SK-N-SH (cell line): ENCODE measurements around the gene ZG16. TPM values are rescaled to one million over a fixed set of nuclear protein-coding genes. Genes with fewer than 3 reads are reported as not detected.

Experiments
- CTCF ChIA-PET: fragments of 300-600, 350-600 bp; formaldehyde crosslinking; extraction: SDS; loops from one replicate; lab custom pipeline; 2021; lab: Yijun Ruan, JAX
- POLR2A ChIA-PET: fragments of 350-600 bp; sonication (Branson Sonifier 250); formaldehyde crosslinking; extraction: SDS; loops from one replicate; lab custom pipeline; 2020; ENCODE audit warnings: antibody characterized with exemption, inconsistent platforms; lab: Yijun Ruan, JAX
- DNase-seq: peaks from one replicate; pipeline ENCODE4 v3.0.0; 2012
- H2AFZ ChIP-seq: fragments of 200-600 bp; sonication (generic); 2 replicates; pipeline ENCODE4 v1.8.1; 2016; ENCODE audit warnings: antibody characterized with exemption, mild to moderate bottlenecking, low read depth
- H3F3A ChIP-seq: fragments of 200-600 bp; sonication (generic); replicated peaks from 2 replicates; pipeline ENCODE3; 2016; ENCODE audit warnings: antibody characterized with exemption, mild to moderate bottlenecking; ENCODE audit not compliant: insufficient read depth
- H3K27ac ChIP-seq, 2 experiments: fragments of 200-500 bp in 1 of 2; fragments of 200-600 bp in 1 of 2; sonication (Bioruptor generic) in 1 of 2; sonication (generic), shearing (Covaris generic) in 1 of 2; 2 replicates each; pipeline versions ENCODE4 v1.5.1 to v1.6.1; 2014 to 2016; ENCODE audit warnings: low read depth in 2 of 2, inconsistent platforms in 1 of 2, low read length in 1 of 2, mild to moderate bottlenecking in 1 of 2, mixed read lengths in 1 of 2
- H3K27me3 ChIP-seq: fragments of 200-600 bp; sonication (generic), shearing (Covaris generic); 2 replicates; pipeline ENCODE4 v1.6.1; 2016; ENCODE audit warnings: mixed run types; ENCODE audit not compliant: insufficient read depth
- H3K36me3 ChIP-seq, 2 experiments: fragments of 200-500 bp in 1 of 2; fragments of 200-600 bp in 1 of 2; sonication (Bioruptor generic) in 1 of 2; sonication (generic) in 1 of 2; replicated peaks in 1 of 2; 2 replicates each; pipeline versions ENCODE3 to v1.5.1; 2014 to 2016; ENCODE audit warnings: low read length in 1 of 2, mild to moderate bottlenecking in 1 of 2; ENCODE audit not compliant: insufficient read depth in 2 of 2, control insufficient read depth in 1 of 2
- H3K4me1 ChIP-seq, 2 experiments: fragments of 200-500 bp in 1 of 2; fragments of 200-600 bp in 1 of 2; sonication (Bioruptor generic) in 1 of 2; sonication (generic), shearing (Covaris generic) in 1 of 2; 2 replicates each; pipeline versions ENCODE4 v1.5.1 to v1.6.1; 2014 to 2016; ENCODE audit warnings: low read depth in 1 of 2, low read length in 1 of 2, mixed run types in 1 of 2; ENCODE audit not compliant: insufficient read depth in 2 of 2, control insufficient read depth in 1 of 2
- H3K4me2 ChIP-seq: fragments of 200-600 bp; sonication (generic), shearing (Covaris generic); 2 replicates; pipeline ENCODE4 v1.6.1; 2017; ENCODE audit warnings: mixed run types
- H3K4me3 ChIP-seq, 2 experiments: fragments of 200-500 bp in 1 of 2; fragments of 200-600 bp in 1 of 2; sonication (Bioruptor generic) in 1 of 2; sonication (generic), shearing (Covaris generic) in 1 of 2; 2 replicates each; pipeline versions ENCODE4 v1.5.1 to v1.8.1; 2014 to 2016; ENCODE audit warnings: low read depth in 2 of 2, inconsistent platforms in 1 of 2, low read length in 1 of 2, mild to moderate bottlenecking in 1 of 2, mixed read lengths in 1 of 2, moderate library complexity in 1 of 2
- H3K79me2 ChIP-seq: fragments of 200-600 bp; sonication (generic); 2 replicates; pipeline ENCODE4 v1.8.1; 2017; ENCODE audit warnings: mild to moderate bottlenecking; ENCODE audit not compliant: insufficient read depth
- H3K9ac ChIP-seq: fragments of 200-600 bp; sonication (generic); 2 replicates; pipeline ENCODE4 v1.6.1; 2017; ENCODE audit warnings: mixed run types
- H3K9me2 ChIP-seq: fragments of 200-600 bp; sonication (generic); 2 replicates; pipeline ENCODE4 v1.6.1; 2017; ENCODE audit warnings: mixed run types
- H3K9me3 ChIP-seq: fragments of 200-600 bp; sonication (generic); 2 replicates; pipeline ENCODE4 v1.6.1; 2017; ENCODE audit warnings: mixed run types, mild to moderate bottlenecking, moderate library complexity
- H4K20me1 ChIP-seq: fragments of 200-600 bp; sonication (generic); 2 replicates; pipeline ENCODE4 v1.6.1; 2017; ENCODE audit warnings: mild to moderate bottlenecking, mixed run types; ENCODE audit not compliant: insufficient read depth
- CHD2 ChIP-seq: fragments of 150-350 bp; IDR thresholded peaks from 2 replicates; pipeline ENCODE4 v1.6.1; 2018; ENCODE audit warnings: low read length; ENCODE audit not compliant: partially characterized antibody
- EP300 ChIP-seq, 2 experiments: IDR thresholded peaks; 2 replicates each; pipeline versions ENCODE4 v1.4.0 to v1.6.1; 2012; ENCODE audit warnings: borderline replicate concordance in 1 of 2, low read depth in 1 of 2, low read length in 1 of 2
- FOXJ3 ChIP-seq: sonication (generic); formaldehyde crosslinking; IDR thresholded peaks from 2 replicates; pipeline ENCODE4 v1.5.1; 2020; ENCODE audit warnings: mild to moderate bottlenecking, missing genetic modification reagents
- GABPA ChIP-seq: IDR thresholded peaks from 2 replicates; pipeline ENCODE4 v1.4.0; 2012; ENCODE audit warnings: low read depth, mild to moderate bottlenecking
- JUND ChIP-seq: IDR thresholded peaks from 2 replicates; pipeline ENCODE4 v1.4.0; 2012
- MAX ChIP-seq: IDR thresholded peaks from 2 replicates; pipeline ENCODE4 v1.4.0; 2012; ENCODE audit warnings: low read depth
- MEF2A ChIP-seq: IDR thresholded peaks from 2 replicates; pipeline ENCODE4 v1.4.0; 2012; ENCODE audit warnings: low read depth, borderline replicate concordance
- MXI1 ChIP-seq: IDR thresholded peaks from 2 replicates; pipeline ENCODE4 v1.6.1; 2012; ENCODE audit warnings: mild to moderate bottlenecking, low read depth, low read length, improper control_type of control experiment
- NRF1 ChIP-seq: IDR thresholded peaks from 2 replicates; pipeline ENCODE4 v1.6.1; 2012; ENCODE audit warnings: low read depth, mild to moderate bottlenecking, low read length
- RAD21 ChIP-seq: IDR thresholded peaks from 2 replicates; pipeline ENCODE4 v1.6.1; 2012; ENCODE audit warnings: mild to moderate bottlenecking, low read length
- RXRA ChIP-seq: IDR thresholded peaks from 2 replicates; pipeline ENCODE4 v1.4.0; 2012; ENCODE audit warnings: low read depth, mild to moderate bottlenecking, borderline replicate concordance
- SMC3 ChIP-seq: IDR thresholded peaks from 2 replicates; pipeline ENCODE4 v1.6.1; 2012; ENCODE audit warnings: low read depth, low read length, improper control_type of control experiment
- TCF12 ChIP-seq: IDR thresholded peaks from 2 replicates; pipeline ENCODE4 v1.4.0; 2012
- USF1 ChIP-seq: IDR thresholded peaks from 2 replicates; pipeline ENCODE4 v1.4.0; 2012; ENCODE audit warnings: low read depth, borderline replicate concordance
- YY1 ChIP-seq: IDR thresholded peaks from 2 replicates; pipeline ENCODE4 v1.4.0; 2012; ENCODE audit warnings: low read depth, mild to moderate bottlenecking
- WGBS: methylation state at CpG from one replicate; pipeline ENCODE4 v1.1.6; 2017; ENCODE audit warnings: low lambda C conversion rate; 5-methylcytosine and 5-hydroxymethylcytosine counted together
- polyA plus RNA-seq, 3 experiments: library from polyadenylated mRNA; depleted of rRNA; stranded (reverse); fragments of >200 nt; gene quantifications; 2 replicates each; pipeline ENCODE4 v1.2.3, GENCODE V29; 2012
- TF ChIP-seq, protein P1 (sequence below): fragments of 200-600 bp; sonication (generic); IDR thresholded peaks from 2 replicates; pipeline ENCODE4 v1.6.1; 2017; ENCODE audit warnings: antibody characterized with exemption, mild to moderate bottlenecking, moderate library complexity
- TF ChIP-seq, protein P2 (sequence below): IDR thresholded peaks from 2 replicates; pipeline ENCODE4; 2012
- TF ChIP-seq, protein P3 (sequence below): fragments of 150-350 bp; IDR thresholded peaks from 2 replicates; pipeline ENCODE4 v1.6.1; 2017; ENCODE audit warnings: antibody characterized with exemption, low read length, low read depth, borderline replicate concordance

The ZG16 gene
- polyA plus RNA-seq, 1 of the 3 experiments (the other 2 are of a cell fraction), result not detected

GRCh38 chr16:29818082-29818481 is 40.0 kb downstream of the ZG16 start:
- no peak overlapping the region for H3K27ac ChIP-seq
- H3K79me2 ChIP-seq, result peaks cover 88% of the 10 kb centered on the region
- no peaks in the 10 kb centered on the region for H4K20me1 ChIP-seq
- no peak overlapping the region for H3K4me3 ChIP-seq
- H3K36me3 ChIP-seq, result peaks cover 6 to 19% of the 10 kb centered on the region in 2 experiments
- H2AFZ ChIP-seq, result no peak overlapping the region
- no peak overlapping the region for H3K9ac ChIP-seq
- H3K27me3 ChIP-seq, result no peaks in the 10 kb centered on the region
- H3K4me2 ChIP-seq, result peak overlapping the region; percentile 15; the same call in 1 of the 2 replicates
- POLR2A ChIA-PET, result interaction anchor here (0.6 kb wide), 1 partner anchor 258 kb away, joined by 4 read pairs; the partner anchor contains the start of gene PPP4C
- WGBS, result 90% methylated on average over 4 of the region's 4 CpGs
- no peaks in the 10 kb centered on the region for H3K9me3 ChIP-seq
- TF ChIP-seq USF1, result no peak
- no peak for TF ChIP-seq YY1
- TF ChIP-seq MXI1, result no peak
- H3K9me2 ChIP-seq, result no peaks in the 10 kb centered on the region
- no peak for DNase-seq
- H3K4me1 ChIP-seq, result peaks cover 34 to 51% of the 10 kb centered on the region in 2 experiments; a peak in 3 of 4 replicates
- H3F3A ChIP-seq, result peaks cover 43% of the 10 kb centered on the region
- CTCF ChIA-PET, result interaction anchor here (0.9 to 14.0 kb wide), 4 partner anchors 10 to 82 kb away, joined by 3 to 129 read pairs (median 9); partner anchors contain the start of genes ASPHD1 and SEZ6L2

DNA sequence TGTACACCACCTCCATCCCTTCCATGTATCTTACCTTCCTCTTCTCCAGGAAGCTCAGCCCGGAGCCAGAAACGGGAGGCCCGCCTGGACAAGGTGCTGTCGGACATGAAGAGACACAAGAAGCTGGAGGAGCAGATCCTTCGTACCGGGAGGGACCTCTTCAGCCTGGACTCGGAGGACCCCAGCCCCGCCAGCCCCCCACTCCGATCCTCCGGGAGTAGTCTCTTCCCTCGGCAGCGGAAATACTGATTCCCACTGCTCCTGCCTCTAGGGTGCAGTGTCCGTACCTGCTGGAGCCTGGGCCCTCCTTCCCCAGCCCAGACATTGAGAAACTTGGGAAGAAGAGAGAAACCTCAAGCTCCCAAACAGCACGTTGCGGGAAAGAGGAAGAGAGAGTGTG is 41.5 kb downstream of the ZG16 start:
- no peaks in the 10 kb centered on the region for H3K9me2 ChIP-seq
- no peaks in the 10 kb centered on the region for H3K27me3 ChIP-seq
- peaks cover 33 to 41% of the 10 kb centered on the region in 2 experiments; a peak in 3 of 4 replicates for H3K4me1 ChIP-seq
- no peak overlapping the region for H2AFZ ChIP-seq
- ChIA-PET POLR2A (interaction anchor here (0.8 to 1.4 kb wide), 2 partner anchors 8 to 29 kb away, joined by 3 to 4 read pairs; no protein-coding TSS in a partner anchor), CTCF (interaction anchor here (1.1 to 14.0 kb wide), 11 partner anchors 12 to 213 kb away, joined by 3 to 129 read pairs (median 5); partner anchors contain the start of gene KIF22)
- WGBS, result 54% methylated on average over 13 of the region's 15 CpGs
- H3F3A ChIP-seq, result peaks cover 57% of the 10 kb centered on the region
- peaks cover 86% of the 10 kb centered on the region for H3K79me2 ChIP-seq
- peak overlapping the region; percentile 86 for H3K4me2 ChIP-seq
- H3K9me3 ChIP-seq, result no peaks in the 10 kb centered on the region
- H3K27ac ChIP-seq, result peak overlapping the region; percentile 74 to 97; a peak in 2 of 4 replicates
- H3K9ac ChIP-seq, result no peak overlapping the region
- peak; percentile 23; the same call in 1 of the 2 replicates for TF ChIP-seq RAD21
- no peak for TF ChIP-seq SMC3
- TF ChIP-seq MAX, result no peak
- no peak for TF ChIP-seq GABPA
- TF ChIP-seq JUND, result no peak
- TF ChIP-seq FOXJ3, result no peak
- TF ChIP-seq TCF12, result no peak
- no peak for TF ChIP-seq MEF2A
- TF ChIP-seq, protein P1, sequence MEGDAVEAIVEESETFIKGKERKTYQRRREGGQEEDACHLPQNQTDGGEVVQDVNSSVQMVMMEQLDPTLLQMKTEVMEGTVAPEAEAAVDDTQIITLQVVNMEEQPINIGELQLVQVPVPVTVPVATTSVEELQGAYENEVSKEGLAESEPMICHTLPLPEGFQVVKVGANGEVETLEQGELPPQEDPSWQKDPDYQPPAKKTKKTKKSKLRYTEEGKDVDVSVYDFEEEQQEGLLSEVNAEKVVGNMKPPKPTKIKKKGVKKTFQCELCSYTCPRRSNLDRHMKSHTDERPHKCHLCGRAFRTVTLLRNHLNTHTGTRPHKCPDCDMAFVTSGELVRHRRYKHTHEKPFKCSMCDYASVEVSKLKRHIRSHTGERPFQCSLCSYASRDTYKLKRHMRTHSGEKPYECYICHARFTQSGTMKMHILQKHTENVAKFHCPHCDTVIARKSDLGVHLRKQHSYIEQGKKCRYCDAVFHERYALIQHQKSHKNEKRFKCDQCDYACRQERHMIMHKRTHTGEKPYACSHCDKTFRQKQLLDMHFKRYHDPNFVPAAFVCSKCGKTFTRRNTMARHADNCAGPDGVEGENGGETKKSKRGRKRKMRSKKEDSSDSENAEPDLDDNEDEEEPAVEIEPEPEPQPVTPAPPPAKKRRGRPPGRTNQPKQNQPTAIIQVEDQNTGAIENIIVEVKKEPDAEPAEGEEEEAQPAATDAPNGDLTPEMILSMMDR, result peak; percentile 35
- TF ChIP-seq, protein P2, sequence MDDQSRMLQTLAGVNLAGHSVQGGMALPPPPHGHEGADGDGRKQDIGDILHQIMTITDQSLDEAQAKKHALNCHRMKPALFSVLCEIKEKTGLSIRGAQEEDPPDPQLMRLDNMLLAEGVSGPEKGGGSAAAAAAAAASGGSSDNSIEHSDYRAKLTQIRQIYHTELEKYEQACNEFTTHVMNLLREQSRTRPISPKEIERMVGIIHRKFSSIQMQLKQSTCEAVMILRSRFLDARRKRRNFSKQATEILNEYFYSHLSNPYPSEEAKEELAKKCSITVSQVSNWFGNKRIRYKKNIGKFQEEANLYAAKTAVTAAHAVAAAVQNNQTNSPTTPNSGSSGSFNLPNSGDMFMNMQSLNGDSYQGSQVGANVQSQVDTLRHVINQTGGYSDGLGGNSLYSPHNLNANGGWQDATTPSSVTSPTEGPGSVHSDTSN, result no peak
- TF ChIP-seq MXI1, result no peak
- TF ChIP-seq NRF1, result no peak
- TF ChIP-seq EP300 (IDR thresholded peaks at IDR 0.05; ENCODE audit: borderline replicate concordance in 1 of 2, low read depth in 1 of 2, low read length in 1 of 2), result no peak
- TF ChIP-seq CHD2, result no peak
- TF ChIP-seq RXRA, result no peak
- TF ChIP-seq, protein P3, sequence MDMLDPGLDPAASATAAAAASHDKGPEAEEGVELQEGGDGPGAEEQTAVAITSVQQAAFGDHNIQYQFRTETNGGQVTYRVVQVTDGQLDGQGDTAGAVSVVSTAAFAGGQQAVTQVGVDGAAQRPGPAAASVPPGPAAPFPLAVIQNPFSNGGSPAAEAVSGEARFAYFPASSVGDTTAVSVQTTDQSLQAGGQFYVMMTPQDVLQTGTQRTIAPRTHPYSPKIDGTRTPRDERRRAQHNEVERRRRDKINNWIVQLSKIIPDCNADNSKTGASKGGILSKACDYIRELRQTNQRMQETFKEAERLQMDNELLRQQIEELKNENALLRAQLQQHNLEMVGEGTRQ, result no peak
- TF ChIP-seq YY1, result no peak
- no peaks in the 10 kb centered on the region for H4K20me1 ChIP-seq
- H3K4me3 ChIP-seq, result peak overlapping the region in 1 of 2 experiments; percentile 93; a peak in 1 of 4 replicates
- no peak for DNase-seq
- peaks cover 6 to 19% of the 10 kb centered on the region in 2 experiments for H3K36me3 ChIP-seq
